ENCODE measurements around the gene DIS3L2. TPM values are rescaled to one million over a fixed set of nuclear protein-coding genes. Genes with fewer than 3 reads are reported as not detected.

DIS3L2 gene
- total and polyA plus RNA-seq, 2 of the 4 experiments (the other 2 are of a cell fraction): 14.7 to 19.2 TPM

- CTCF ChIA-PET: no interaction called here
- H3K18ac ChIP-seq (ENCODE audit: low read depth, low read length): no peak overlapping the region
- no peaks in the 10 kb centered on the region for H3K9me1 ChIP-seq (ENCODE audit: insufficient read depth, low read length)
- no peak overlapping the region for H2BK20ac ChIP-seq (ENCODE audit: low read depth, low read length)
- no peak overlapping the region for H3K9ac ChIP-seq (ENCODE audit: low read depth, low read length)
- no peak overlapping the region for H3K4me2 ChIP-seq (ENCODE audit: low read depth, low read length)
- no peak for TF ChIP-seq CEBPB (IDR thresholded peaks at IDR 0.05; ENCODE audit: low read depth, low read length)
- TF ChIP-seq POLR2A (IDR thresholded peaks at IDR 0.05; ENCODE audit: low read depth, low read length): no peak
- TF ChIP-seq NFE2L2 (IDR thresholded peaks at IDR 0.05; ENCODE audit: low read depth, low read length): no peak
- TF ChIP-seq RCOR1 (IDR thresholded peaks at IDR 0.05; ENCODE audit: insufficient replicate concordance, low read length): no peak
- no peak for TF ChIP-seq MXI1 (IDR thresholded peaks at IDR 0.05; ENCODE audit: borderline replicate concordance, low read depth, low read length)
- no peak for TF ChIP-seq FOS (IDR thresholded peaks at IDR 0.05; ENCODE audit: low read depth, low read length)
- no peak for TF ChIP-seq BHLHE40 (IDR thresholded peaks at IDR 0.05; ENCODE audit: low read depth, low read length)
- no peak for TF ChIP-seq USF2 (IDR thresholded peaks at IDR 0.05; ENCODE audit: low read depth, low read length)
- no peak for TF ChIP-seq MAZ (IDR thresholded peaks at IDR 0.05; ENCODE audit: borderline replicate concordance, low read depth, low read length)
- TF ChIP-seq CTCF (conservative IDR thresholded peaks at IDR 0.05; ENCODE audit: low read depth, low read length): no peak
- no peak for TF ChIP-seq MAFK (IDR thresholded peaks at IDR 0.05; ENCODE audit: low read depth, low read length)
- peaks cover 9% of the 10 kb centered on the region; the same call in 1 of the 2 replicates for H4K20me1 ChIP-seq (ENCODE audit: insufficient read depth, low read length)
- no peak overlapping the region for H4K5ac ChIP-seq (ENCODE audit: low read depth, low read length)
- no peaks in the 10 kb centered on the region for H3K9me3 ChIP-seq (ENCODE audit: control insufficient read depth, insufficient read depth, low read length)
- H2BK15ac ChIP-seq (ENCODE audit: low read depth, low read length): no peak overlapping the region
- H3K27me3 ChIP-seq (ENCODE audit: control insufficient read depth, insufficient read depth, low read length): no peaks in the 10 kb centered on the region
- no peaks in the 10 kb centered on the region for H3K4me1 ChIP-seq (ENCODE audit: control insufficient read depth, insufficient read depth, low read length)
- DNase-seq: no peak
- no peak overlapping the region for H3K4me3 ChIP-seq (ENCODE audit: insufficient read depth, low read depth, low read length)
- dilution Hi-C loops (cut with HindIII; ENCODE audit: low sequenced_read_pairs, unreplicated experiment) (no loop called here), intact Hi-C loops (cut with micrococcal nuclease) (no loop called here), in situ Hi-C loops (cut with MboI; ENCODE audit: low sequenced_read_pairs) (no loop called here)
- no peak overlapping the region for H2AK5ac ChIP-seq (ENCODE audit: low read depth, low read length)
- no peak overlapping the region for H3K23ac ChIP-seq (ENCODE audit: low read depth, low read length)
- POLR2A ChIA-PET (ENCODE audit: unreplicated experiment): no interaction called here
- no peak overlapping the region for H2BK5ac ChIP-seq (ENCODE audit: low read depth, low read length, poor library complexity, severe bottlenecking)
- no peak overlapping the region for H3K14ac ChIP-seq (replicated peaks; ENCODE audit: low read depth, low read length)
- peaks cover 0 to 3% of the 10 kb centered on the region in 2 experiments; a peak in 1 of 4 replicates for H3K79me1 ChIP-seq (ENCODE audit: low read depth in 1 of 2, low read length in 2 of 2)
- WGBS, 2 experiments (ENCODE audit: extremely low coverage in 2 of 2, insufficient read length in 1 of 2): no CpG with 5 or more reads among the region's 3 CpGs
- no TSS peak for BruUV-seq (replicated peaks)
- H4K8ac ChIP-seq (ENCODE audit: low read depth in 2 of 2, low read length in 2 of 2): no peak overlapping the region
- no peak overlapping the region for H2AK9ac ChIP-seq (replicated peaks; ENCODE audit: low read depth, low read length, poor library complexity)
- H3K27ac ChIP-seq (ENCODE audit: insufficient read depth, low read length): no peak overlapping the region
- H3K4ac ChIP-seq (ENCODE audit: low read depth, low read length): no peak overlapping the region
- no peak for ATAC-seq (ENCODE audit: low read depth)
- H3K36me3 ChIP-seq (ENCODE audit: control insufficient read depth, insufficient read depth, low read length): no peaks in the 10 kb centered on the region
- H4K91ac ChIP-seq (ENCODE audit: insufficient read depth, low read depth, low read length): no peak overlapping the region
- no peak overlapping the region for H3K56ac ChIP-seq (ENCODE audit: extremely low read depth, insufficient read depth, low read length)
- H2AFZ ChIP-seq (replicated peaks; ENCODE audit: low read length, poor library complexity): no peak overlapping the region
- no peak overlapping the region for H2BK120ac ChIP-seq (ENCODE audit: low read depth, low read length)
Observed at GRCh38 chr2:232117413-232117812, 155.9 kb downstream of the DIS3L2 start.
